NCI-H82 treated with DMSO at 0.1 percent for 48 hours (cell line): Measurements from ENCODE around the gene ARID5B.

Source experiments
- DNase-seq: peaks from one replicate; lab custom pipeline; 2025; ENCODE audit not compliant: unreplicated experiment; lab: John Stamatoyannopoulos, UW

ARID5B gene

DNA sequence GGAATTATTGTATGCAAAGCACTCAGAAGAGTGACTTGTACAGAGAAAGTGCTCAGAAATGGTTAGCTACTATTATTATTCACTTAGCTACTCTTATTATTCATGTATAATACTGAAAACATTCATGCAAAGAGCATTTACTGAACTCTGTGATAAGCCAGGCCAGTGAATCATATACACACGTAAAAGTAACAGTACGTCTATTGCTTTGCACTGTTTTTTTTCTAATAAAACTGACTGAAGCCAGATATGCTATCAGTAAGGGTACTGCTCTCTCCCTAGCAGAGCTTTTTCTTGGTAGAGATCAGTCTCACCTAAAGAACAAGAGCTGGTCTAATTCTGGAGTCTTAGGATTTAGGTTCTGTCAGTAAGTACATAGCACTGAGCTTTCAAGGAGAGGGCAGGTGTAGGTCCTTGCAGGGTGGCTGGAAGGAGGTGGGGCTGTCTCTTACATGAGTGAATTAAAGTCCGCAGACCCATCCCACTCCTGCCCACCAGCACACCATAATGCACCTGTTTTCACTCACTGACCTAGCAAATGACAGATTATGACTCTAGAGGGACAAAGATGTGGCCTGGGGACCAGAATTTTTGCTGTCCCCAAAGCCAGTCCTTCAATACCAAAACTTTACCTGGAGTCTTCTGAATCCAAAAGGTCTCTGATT is 145.9 kb downstream of the ARID5B start:
- no peak for DNase-seq

DNA sequence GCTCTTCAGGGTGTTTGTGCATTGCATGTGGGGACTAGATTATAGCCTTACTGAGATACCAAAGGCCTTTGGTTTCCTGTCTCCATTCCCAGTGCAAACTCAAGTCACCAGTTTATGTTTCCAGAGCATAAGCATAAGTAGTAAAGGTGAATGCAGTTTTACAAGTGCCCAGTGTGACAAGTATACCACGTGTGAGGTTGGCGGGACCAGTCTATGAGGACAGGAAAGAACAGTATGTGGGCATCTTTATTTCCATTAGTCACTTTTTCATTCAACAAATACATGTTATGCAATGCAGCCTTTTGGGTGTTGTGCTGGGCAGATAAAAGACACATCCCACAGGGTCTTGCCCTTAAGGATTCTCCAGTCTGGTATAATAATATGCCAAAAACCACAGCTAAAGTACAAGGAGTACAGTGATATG is 146.5 kb downstream of the ARID5B start:
- DNase-seq, result no peak

DNA sequence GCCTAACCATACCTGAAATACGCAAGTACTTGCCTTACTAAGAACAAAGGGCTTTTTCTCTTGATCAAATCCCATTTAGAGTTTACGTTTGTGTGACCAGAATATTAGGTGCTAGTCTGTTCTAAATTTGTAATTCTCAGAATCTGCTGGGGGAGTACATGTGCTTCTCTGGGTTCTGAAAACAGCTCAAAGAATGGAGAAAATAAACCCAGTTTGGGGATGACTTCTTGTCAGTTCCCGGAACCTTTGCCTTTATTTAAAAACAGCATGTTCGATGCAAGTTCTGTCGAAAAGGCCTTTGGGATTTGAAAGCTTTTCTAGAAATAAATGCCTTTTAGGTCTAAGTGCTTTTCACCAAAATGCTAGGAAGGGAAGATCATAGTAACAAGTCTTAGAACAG is 147.0 kb downstream of the ARID5B start:
- no peak for DNase-seq

DNA sequence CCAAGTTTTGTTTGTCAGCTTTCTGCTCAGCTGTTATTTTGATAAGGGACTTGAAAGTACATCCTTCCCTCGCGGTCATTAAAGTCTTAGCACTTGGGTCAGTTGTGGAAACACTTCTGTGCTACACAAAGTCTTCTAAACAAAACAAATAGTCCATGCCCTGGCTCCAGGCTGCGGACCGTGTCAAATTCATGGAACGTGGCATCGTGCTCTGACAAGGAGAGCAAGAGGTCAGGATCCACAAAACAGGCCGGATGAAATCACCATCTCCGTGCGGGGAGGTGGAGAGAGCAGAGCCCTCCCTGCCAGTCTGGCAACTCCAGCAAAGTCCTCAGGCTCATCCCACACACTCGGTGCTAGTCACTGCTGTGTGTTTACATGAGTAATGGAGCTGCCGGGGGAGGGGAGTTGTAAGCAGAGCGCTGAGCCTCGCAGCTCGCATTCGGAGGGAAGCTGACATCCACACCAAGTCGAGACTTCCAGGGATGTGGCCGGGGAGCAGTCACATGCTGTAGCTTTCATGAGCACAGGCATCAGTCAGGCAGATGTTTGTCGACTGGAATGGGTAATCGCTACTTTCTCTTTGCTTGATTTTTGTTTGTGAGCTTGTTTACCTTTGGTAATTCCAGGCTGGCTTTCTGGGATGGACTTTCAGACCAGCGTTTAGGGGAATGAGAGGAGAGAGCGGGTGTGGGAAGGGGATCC is 147.6 kb downstream of the ARID5B start:
- peak; percentile 64 for DNase-seq

- DNase-seq, result no peak
Measured at GRCh38 chr10:62049624-62050345, 148.3 kb downstream of the ARID5B start.

- DNase-seq, result no peak
Measured at GRCh38 chr10:62050346-62050892, 148.9 kb downstream of the ARID5B start.

GRCh38 chr10:62050893-62051433 is 149.5 kb downstream of the ARID5B start:
- DNase-seq, result no peak

DNA sequence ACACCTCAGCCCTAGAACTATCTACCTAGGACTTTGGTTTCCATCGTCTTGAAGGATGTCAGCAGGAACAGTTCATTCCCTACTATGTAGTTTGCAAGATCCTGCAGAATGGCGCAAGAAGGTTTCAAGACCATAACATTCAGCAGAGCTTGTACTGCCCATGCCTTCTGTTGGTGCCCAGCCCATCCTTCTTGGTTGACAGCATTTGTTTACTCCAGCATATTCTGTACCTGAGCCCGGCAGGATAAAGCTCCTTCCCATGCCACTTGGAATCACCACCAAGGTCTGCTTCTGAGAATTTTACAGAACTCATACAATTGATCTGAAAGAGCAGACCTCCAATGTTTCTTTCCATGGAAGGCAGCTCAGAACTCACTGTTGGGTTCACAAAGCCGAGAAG is 150.8 kb downstream of the ARID5B start:
- no peak for DNase-seq

- no peak for DNase-seq
Measured at GRCh38 chr10:62053860-62054259, 152.4 kb downstream of the ARID5B start.

GRCh38 chr10:62054408-62054807 is 152.9 kb downstream of the ARID5B start:
- DNase-seq, result no peak

DNA sequence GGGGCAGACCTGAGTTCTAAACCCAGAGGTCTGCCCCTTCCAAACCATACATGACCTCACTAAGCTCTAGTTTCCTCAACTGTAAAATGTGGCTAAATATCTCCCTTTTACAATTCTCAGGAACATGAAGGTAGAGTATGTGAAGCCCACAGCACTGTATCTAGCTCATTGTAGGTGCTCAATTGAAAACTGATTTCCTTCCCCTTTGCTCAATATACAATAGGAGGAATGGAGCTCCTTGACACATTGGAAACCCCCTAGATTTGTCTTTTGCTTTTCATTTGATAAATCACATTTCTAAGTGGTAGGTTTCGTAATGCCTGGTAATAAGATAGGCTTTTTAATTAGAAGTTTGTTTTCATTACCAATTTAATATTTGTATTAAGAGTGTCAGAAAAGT is 153.3 kb downstream of the ARID5B start:
- DNase-seq, result no peak

- no peak for DNase-seq
Measured at GRCh38 chr10:62056219-62056618, 154.7 kb downstream of the ARID5B start.

- no peak for DNase-seq
Measured at GRCh38 chr10:62056698-62057097, 155.2 kb downstream of the ARID5B start.

DNA sequence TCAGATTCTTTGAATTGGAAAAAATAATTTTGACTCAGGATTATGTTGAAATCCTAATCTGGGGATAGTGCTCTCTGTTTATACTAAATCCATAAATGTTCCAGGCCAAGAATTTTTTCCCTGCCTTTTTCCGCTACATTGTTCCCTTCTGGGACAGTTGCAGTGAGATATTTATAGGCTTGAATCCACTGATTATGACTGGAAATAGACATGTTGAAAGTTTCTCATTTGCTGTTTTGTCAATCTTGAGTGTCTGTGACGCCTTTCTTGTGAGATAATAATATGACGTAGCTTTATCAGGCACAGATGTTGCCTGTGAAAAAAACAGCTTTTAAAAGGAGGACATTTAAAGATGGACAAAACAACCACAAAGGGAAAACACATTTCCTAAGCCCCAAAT is 155.9 kb downstream of the ARID5B start:
- DNase-seq, result no peak

GRCh38 chr10:62057850-62058249 is 156.4 kb downstream of the ARID5B start:
- DNase-seq, result no peak

DNA sequence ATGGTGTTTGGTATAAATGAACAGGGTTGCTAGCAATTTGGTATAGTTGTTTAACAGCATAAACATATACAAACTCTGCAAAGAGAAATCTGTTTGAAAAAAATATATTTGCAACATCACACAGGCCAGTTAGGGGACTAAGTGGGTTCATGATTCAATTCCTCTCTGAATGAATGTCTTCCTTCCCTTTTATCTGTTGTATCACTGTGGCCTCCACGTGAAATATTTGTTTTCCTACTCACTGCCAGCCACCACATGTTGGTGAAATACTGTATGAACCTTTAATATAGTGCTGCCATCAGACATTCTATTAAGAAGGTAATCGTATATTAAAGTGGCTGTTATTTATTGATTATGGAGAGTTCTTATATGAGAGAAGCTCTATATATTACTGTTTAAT is 157.0 kb downstream of the ARID5B start:
- DNase-seq, result no peak

DNA sequence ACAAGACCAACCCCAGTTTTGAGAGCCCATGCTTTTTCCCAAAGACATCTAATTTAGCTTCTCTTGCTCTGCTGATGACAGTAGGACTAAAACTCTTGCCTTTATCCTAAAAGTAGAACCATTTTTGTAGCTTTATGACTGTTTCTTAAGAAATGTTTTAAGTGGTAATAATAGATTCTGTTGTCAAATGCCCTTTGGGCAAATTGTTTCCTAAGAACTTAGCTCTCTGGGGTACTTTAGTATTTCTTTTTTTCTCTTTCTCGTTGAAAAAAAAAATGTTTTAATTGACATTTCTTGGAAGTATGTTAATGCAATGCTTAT is 157.4 kb downstream of the ARID5B start:
- DNase-seq, result no peak

DNA sequence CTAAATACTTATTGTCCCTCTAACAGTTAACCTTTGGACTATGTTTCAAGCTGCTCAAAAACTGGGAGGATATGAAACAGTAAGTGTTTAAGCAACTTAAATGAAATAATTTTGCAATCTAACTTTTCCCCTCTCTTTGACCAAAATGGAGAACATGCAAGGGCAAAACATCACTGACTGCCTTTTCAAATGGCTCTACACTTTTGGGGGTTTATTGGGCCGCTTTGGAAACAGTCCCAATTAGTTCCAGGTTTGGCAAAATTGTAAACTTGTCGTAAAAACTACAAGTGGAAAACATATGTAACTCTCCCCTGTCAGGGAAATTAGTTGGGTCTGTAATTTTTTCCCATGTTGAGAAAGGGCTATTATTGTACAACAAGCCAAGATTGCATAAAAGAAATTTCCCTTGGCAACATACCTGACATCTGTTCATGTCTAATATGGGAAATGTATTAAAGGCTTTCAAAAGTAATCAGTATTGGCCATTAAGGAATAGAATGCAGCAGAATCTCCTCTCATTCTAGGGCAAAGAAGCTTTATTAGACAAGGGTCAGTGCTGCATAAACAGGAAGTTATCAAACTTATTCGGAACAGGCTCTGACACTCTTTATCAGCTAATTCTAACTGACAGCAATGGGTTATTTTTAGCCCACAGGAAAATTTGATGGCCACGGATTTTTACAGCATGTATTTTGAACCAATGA is 157.9 kb downstream of the ARID5B start:
- no peak for DNase-seq

DNA sequence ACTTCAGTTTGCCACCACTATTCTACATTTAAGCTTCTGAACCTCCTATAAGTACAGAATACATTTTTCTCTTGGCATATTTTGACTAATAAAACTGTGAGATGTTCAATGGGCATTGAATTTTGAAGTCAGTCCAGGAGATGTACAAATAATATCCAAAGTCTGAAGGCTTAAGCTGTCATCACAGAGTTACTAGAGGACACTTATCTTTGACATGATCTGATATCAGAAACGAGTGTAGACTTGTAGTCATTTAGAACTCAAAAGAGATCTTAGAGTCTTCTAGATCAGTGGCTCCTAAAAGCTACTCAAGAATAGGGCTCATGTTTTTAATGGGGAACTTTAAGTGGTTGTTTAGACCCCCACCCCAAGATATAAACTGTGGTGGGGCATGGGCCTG is 160.5 kb downstream of the ARID5B start:
- no peak for DNase-seq

DNA sequence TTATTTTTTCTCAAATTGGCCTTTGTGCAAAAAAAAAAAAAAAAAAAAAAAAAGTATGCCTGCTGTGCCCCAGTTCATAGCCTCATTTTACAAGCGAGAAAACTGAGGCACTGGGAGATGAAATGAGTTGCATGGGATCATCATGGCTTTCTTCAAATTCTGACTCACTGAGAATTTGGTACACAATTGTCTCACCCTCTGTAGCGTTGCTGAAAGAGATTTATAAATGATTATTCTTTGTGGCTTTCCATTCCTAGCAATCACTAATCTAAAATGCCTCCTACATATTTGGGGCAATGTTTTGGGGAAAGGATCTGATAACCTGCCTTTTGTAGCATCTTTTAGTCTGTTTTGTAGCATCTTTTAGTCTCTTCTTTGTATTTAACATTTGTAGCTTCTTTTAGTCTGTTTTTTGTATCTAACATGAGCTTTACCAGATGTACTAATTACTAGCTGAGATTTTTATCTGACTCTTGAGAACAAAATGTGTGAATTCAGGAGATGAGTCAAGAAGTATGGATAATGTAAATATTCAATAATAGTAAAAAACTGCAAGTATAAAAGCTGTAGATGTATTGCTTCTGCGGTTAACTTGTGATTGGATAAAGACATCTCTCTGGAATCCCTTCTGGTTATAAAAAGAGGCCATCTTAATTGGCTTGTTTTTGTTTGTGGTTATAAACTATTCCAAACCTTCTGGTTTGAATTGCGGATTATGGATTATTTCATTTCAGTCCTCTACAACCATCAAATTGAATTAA is 161.4 kb downstream of the ARID5B start:
- DNase-seq, result no peak
